Esophagus squamous epithelium (tissue), 4 donors: ENCODE results near the gene LITAF.

Experiments
- CTCF ChIP-seq, 6 experiments: fragments of 450-650 bp in 4 of 6; fragments of 200-600 bp in 2 of 6; sonication (generic) in 2 of 6; IDR thresholded peaks; one replicate each; pipeline ENCODE4 v1.5.1; 2016 to 2019; ENCODE audit warnings: antibody characterized with exemption in 6 of 6, mild to moderate bottlenecking in 4 of 6, moderate library complexity in 4 of 6
- POLR2A ChIP-seq, 4 donors: fragments of 450-650 bp; IDR thresholded peaks; one replicate each; pipeline ENCODE4 v1.6.1; 2017; ENCODE audit warnings: antibody characterized with exemption in 4 of 4, mild to moderate bottlenecking in 4 of 4, moderate library complexity in 3 of 4

GRCh38 chr16:11514283-11514682, 72.4 kb downstream of the LITAF start:
- TF ChIP-seq CTCF (IDR thresholded peaks at IDR 0.05) = no peak
- TF ChIP-seq POLR2A (IDR thresholded peaks at IDR 0.05) = no peak
